CD14-positive monocyte (primary cell): ENCODE results near the gene ARNT2. TPM values are rescaled to one million over a fixed set of nuclear protein-coding genes. Genes with fewer than 3 reads are reported as not detected.

Experiments
- DNase-seq, 3 donors: peaks; one replicate each; pipeline ENCODE4 v3.0.0-alpha.2; 2011 to 2022
- H2AFZ ChIP-seq: 2 replicates; pipeline ENCODE4 v1.6.0; 2012; ENCODE audit warnings: mild to moderate bottlenecking, low read depth, low read length, inconsistent platforms; ENCODE audit not compliant: insufficient read depth, poor library complexity, severe bottlenecking
- H3K27ac ChIP-seq, 2 donors: 1 replicate in 1 of 2; 2 replicates in 1 of 2; pipeline ENCODE4 v1.5.1; 2012 to 2013; ENCODE audit warnings: low read length in 2 of 2, control low read depth in 1 of 2, inconsistent platforms in 1 of 2, low read depth in 1 of 2, mild to moderate bottlenecking in 1 of 2
- H3K27me3 ChIP-seq, 2 donors: one replicate each; pipeline versions ENCODE4 v1.6.0 to v1.6.1; 2011 to 2013; ENCODE audit warnings: low read length in 2 of 2; ENCODE audit not compliant: control insufficient read depth in 2 of 2, insufficient read depth in 2 of 2
- H3K36me3 ChIP-seq, 2 donors: replicated peaks in 1 of 2; 1 replicate in 1 of 2; 2 replicates in 1 of 2; pipeline versions ENCODE4 v1.5.1 to v1.6.1; 2012 to 2013; ENCODE audit warnings: low read length in 2 of 2, control low read depth in 1 of 2, inconsistent platforms in 1 of 2, mild to moderate bottlenecking in 1 of 2; ENCODE audit not compliant: insufficient read depth in 2 of 2, control insufficient read depth in 1 of 2
- H3K4me1 ChIP-seq, 2 donors: 1 replicate in 1 of 2; 2 replicates in 1 of 2; pipeline versions ENCODE4 v1.5.1 to v1.6.1; 2012 to 2013; ENCODE audit warnings: low read length in 2 of 2, control low read depth in 1 of 2, inconsistent platforms in 1 of 2, mild to moderate bottlenecking in 1 of 2, moderate library complexity in 1 of 2; ENCODE audit not compliant: insufficient read depth in 2 of 2, control insufficient read depth in 1 of 2
- H3K4me2 ChIP-seq: replicated peaks from 2 replicates; pipeline ENCODE3; 2012; ENCODE audit warnings: low read length, moderate library complexity, mild to moderate bottlenecking; ENCODE audit not compliant: poor library complexity, severe bottlenecking; ENCODE audit errors: extremely low read depth
- H3K4me3 ChIP-seq, 3 experiments: fragments of 200-600 bp in 1 of 3; sonication (generic) in 1 of 3; replicated peaks in 1 of 3; 1 replicate in 2 of 3; 2 replicates in 1 of 3; pipeline ENCODE4 v1.5.1; 2011 to 2013; ENCODE audit warnings: low read length in 3 of 3, mild to moderate bottlenecking in 3 of 3, control low read depth in 2 of 3, low read depth in 2 of 3, inconsistent platforms in 1 of 3, moderate library complexity in 1 of 3
- H3K79me2 ChIP-seq: 2 replicates; pipeline ENCODE4 v1.6.0; 2012; ENCODE audit warnings: mild to moderate bottlenecking, control low read depth, inconsistent platforms, low read length, moderate library complexity; ENCODE audit not compliant: insufficient read depth
- H3K9ac ChIP-seq: 2 replicates; pipeline ENCODE4 v1.6.0; 2017; ENCODE audit warnings: low read length, mild to moderate bottlenecking; ENCODE audit not compliant: insufficient read depth, poor library complexity, severe bottlenecking
- H3K9me3 ChIP-seq, 2 donors: replicated peaks in 1 of 2; 1 replicate in 1 of 2; 2 replicates in 1 of 2; pipeline versions ENCODE4 v1.5.1 to v1.6.1; 2012 to 2013; ENCODE audit warnings: low read length in 2 of 2, control low read depth in 1 of 2; ENCODE audit not compliant: control insufficient read depth in 1 of 2, insufficient read depth in 1 of 2
- H4K20me1 ChIP-seq: 2 replicates; pipeline ENCODE4 v1.6.0; 2012; ENCODE audit warnings: mild to moderate bottlenecking, low read length, control low read depth, moderate library complexity; ENCODE audit not compliant: insufficient read depth
- H3K27ac Mint-ChIP-seq, 7 donors: one replicate each; pipeline ENCODE4 v1.8.0; 2020; ENCODE audit warnings: mild to moderate bottlenecking in 7 of 7, mixed read lengths in 7 of 7, moderate library complexity in 6 of 7, inconsistent platforms in 2 of 7
- H3K27me3 Mint-ChIP-seq, 3 donors: one replicate each; pipeline ENCODE4 v1.8.0; 2021 to 2022; ENCODE audit warnings: low read depth in 3 of 3, mild to moderate bottlenecking in 3 of 3, mixed read lengths in 3 of 3, moderate library complexity in 3 of 3, inconsistent platforms in 1 of 3
- H3K36me3 Mint-ChIP-seq, 2 donors: one replicate each; pipeline ENCODE4 v1.8.0; 2020; ENCODE audit warnings: mixed read lengths in 2 of 2, inconsistent platforms in 1 of 2, mild to moderate bottlenecking in 1 of 2
- H3K4me1 Mint-ChIP-seq: one replicate; pipeline ENCODE4 v1.8.0; 2020; ENCODE audit warnings: mild to moderate bottlenecking, mixed read lengths
- H3K4me3 Mint-ChIP-seq, 2 donors: one replicate each; pipeline ENCODE4 v1.8.0; 2020; ENCODE audit warnings: mild to moderate bottlenecking in 2 of 2, mixed read lengths in 2 of 2, moderate library complexity in 1 of 2
- H3K9me3 Mint-ChIP-seq, 7 donors: one replicate each; pipeline ENCODE4 v1.8.0; 2020 to 2022; ENCODE audit warnings: mixed read lengths in 7 of 7, mild to moderate bottlenecking in 6 of 7, moderate library complexity in 6 of 7, inconsistent platforms in 2 of 7
- CTCF ChIP-seq: fragments of 200-600 bp; IDR thresholded peaks from one replicate; pipeline ENCODE4 v1.8.0; 2022; ENCODE audit warnings: antibody characterized with exemption, mild to moderate bottlenecking
- WGBS: methylation state at CpG from one replicate; pipeline ENCODE4 v1.1.5; 2013; ENCODE audit warnings: missing lambda C conversion rate; ENCODE audit not compliant: insufficient coverage; 5-methylcytosine and 5-hydroxymethylcytosine counted together
- intact Hi-C, 2 donors: fragments of 100-400 bp; cut with micrococcal nuclease; formaldehyde crosslinking; loops; one replicate each; pipeline versions ENCODE4 v1.15.0 to v1.15.1; 2023
- polyA plus RNA-seq, 3 donors: library from polyadenylated mRNA; depleted of rRNA in 1 of 3; unstranded in 2 of 3; stranded (reverse) in 1 of 3; fragments of 300-500 nt in 2 of 3; fragments of >200 nt in 1 of 3; fragmentation: Illumina TruSeq in 2 of 3; gene quantifications; 1 replicate in 2 of 3; 2 replicates in 1 of 3; pipeline ENCODE4 v1.2.3, GENCODE V29; 2012 to 2021

The ARNT2 gene
- polyA plus RNA-seq, 3 donors: not detected

GRCh38 chr15:80523746-80524145 is 119.6 kb downstream of the ARNT2 start:
- Histone ChIP-seq H3K4me1 (no peaks in the 10 kb centered on the region), H3K4me3 (no peak overlapping the region), H3K4me2 (no peak overlapping the region), H3K9me3 (no peaks in the 10 kb centered on the region), H3K79me2 (no peaks in the 10 kb centered on the region), H3K9ac (no peak overlapping the region), H3K27me3 (no peaks in the 10 kb centered on the region), H4K20me1 (no peaks in the 10 kb centered on the region), H3K36me3 (no peaks in the 10 kb centered on the region), H2AFZ (no peak overlapping the region), H3K27ac (no peak overlapping the region)
- Mint-ChIP-seq H3K4me3 (no peak overlapping the region), H3K4me1 (no peaks in the 10 kb centered on the region), H3K36me3 (no peaks in the 10 kb centered on the region), H3K27ac (no peak overlapping the region), H3K27me3 (peaks cover 4 to 5% (median 5%) of the 10 kb centered on the region in 3 donors), H3K9me3 (peaks cover 0 to 2% (median 0%) of the 10 kb centered on the region in 7 donors)
- 97% methylated on average over 2 of the region's 2 CpGs for WGBS
- intact Hi-C loops: no loop called here
- TF ChIP-seq CTCF: no peak
- DNase-seq: no peak

- Histone ChIP-seq H3K9me3 (no peaks in the 10 kb centered on the region), H3K9ac (no peak overlapping the region), H3K4me2 (no peak overlapping the region), H3K4me1 (no peaks in the 10 kb centered on the region), H3K79me2 (no peaks in the 10 kb centered on the region), H3K4me3 (no peak overlapping the region), H4K20me1 (no peaks in the 10 kb centered on the region), H3K36me3 (no peaks in the 10 kb centered on the region), H2AFZ (no peak overlapping the region), H3K27ac (no peak overlapping the region), H3K27me3 (no peaks in the 10 kb centered on the region)
- Mint-ChIP-seq H3K27ac (no peak overlapping the region), H3K27me3 (peaks cover 3 to 8% (median 6%) of the 10 kb centered on the region in 3 donors), H3K4me3 (no peak overlapping the region), H3K4me1 (no peaks in the 10 kb centered on the region), H3K36me3 (no peaks in the 10 kb centered on the region), H3K9me3 (peaks cover 0 to 2% (median 0%) of the 10 kb centered on the region in 7 donors)
- no peak for TF ChIP-seq CTCF
- no CpG with 5 or more reads among the region's 2 CpGs for WGBS
- intact Hi-C loops: no loop called here
- DNase-seq: no peak
Measured at GRCh38 chr15:80525853-80526252, 121.7 kb downstream of the ARNT2 start.
